GM12864 (cell line): ENCODE measurements around the gene DENND5A.

ENCODE experiments used
- DNase-seq: peaks from one replicate; pipeline ENCODE4 v3.0.0-alpha.2; 2011; ENCODE audit warnings: low read depth
- H3K4me3 ChIP-seq: 2 replicates; pipeline ENCODE4 v1.5.1; 2011; ENCODE audit warnings: mild to moderate bottlenecking, low read depth, low read length, control low read depth
- CTCF ChIP-seq: IDR thresholded peaks from 2 replicates; pipeline ENCODE4 v1.5.1; 2011; ENCODE audit warnings: low read depth, mild to moderate bottlenecking, moderate library complexity, low read length, control low read depth, inconsistent platforms; ENCODE audit errors: missing control alignments

Gene DENND5A

GRCh38 chr11:9182180-9182871, 82.8 kb downstream of the DENND5A start:
- no peak overlapping the region for H3K4me3 ChIP-seq
- TF ChIP-seq CTCF, result no peak
- no peak for DNase-seq

GRCh38 chr11:9180784-9181183, 84.4 kb downstream of the DENND5A start:
- no peak overlapping the region for H3K4me3 ChIP-seq
- no peak for DNase-seq
- no peak for TF ChIP-seq CTCF

- DNase-seq, result no peak
- no peak for TF ChIP-seq CTCF
- no peak overlapping the region for H3K4me3 ChIP-seq
These were observed 86.0 kb downstream of the DENND5A start for GRCh38 chr11:9179141-9179540.

- no peak overlapping the region for H3K4me3 ChIP-seq
- no peak for TF ChIP-seq CTCF
- DNase-seq, result no peak
These were observed 86.4 kb downstream of the DENND5A start for GRCh38 chr11:9178716-9179115.

GRCh38 chr11:9177438-9178091, 87.6 kb downstream of the DENND5A start:
- no peak for TF ChIP-seq CTCF
- no peak overlapping the region for H3K4me3 ChIP-seq
- DNase-seq, result no peak

- TF ChIP-seq CTCF, result no peak
- DNase-seq, result no peak
These were observed 88.6 kb downstream of the DENND5A start for GRCh38 chr11:9176550-9176949.

GRCh38 chr11:9176136-9176535, 89.0 kb downstream of the DENND5A start:
- DNase-seq, result no peak
- no peak for TF ChIP-seq CTCF
- no peak overlapping the region for H3K4me3 ChIP-seq

More at GRCh38 chr11:9176550-9176949, 88.6 kb downstream of the DENND5A start:
- H3K4me3 ChIP-seq, result no peak overlapping the region
